SK-N-SH treated with all-trans-retinoic acid at 6 μM for 48 hours (cell line): ENCODE measurements around the gene PLD3.

ENCODE experiments used
- ATAC-seq: fragments of 200-7000 bp; cut with Tn5 transposase; 3 replicates; pipeline ENCODE4 v1.9.1; 2020; ENCODE audit warnings: mild to moderate bottlenecking, moderate library complexity
- ARNTL ChIP-seq: fragments of 450-650 bp; formaldehyde crosslinking; IDR thresholded peaks from 2 replicates; pipeline ENCODE4 v1.5.0; 2020; ENCODE audit warnings: low read depth, mild to moderate bottlenecking, moderate library complexity, borderline replicate concordance
- BACH2 ChIP-seq: fragments of 250-450 bp; sonication (Bioruptor Pico); IDR thresholded peaks from 2 replicates; pipeline ENCODE4 v1.9.0; 2021; ENCODE audit warnings: mild to moderate bottlenecking, borderline replicate concordance
- CSDC2 ChIP-seq: fragments of 250-450 bp; sonication (Bioruptor Pico); IDR thresholded peaks from 2 replicates; pipeline ENCODE4 v1.5.0; 2020; ENCODE audit warnings: mild to moderate bottlenecking, moderate library complexity
- ESRRG ChIP-seq: fragments of 250-450 bp; sonication (Bioruptor Pico); IDR thresholded peaks from 2 replicates; pipeline ENCODE4 v1.6.1; 2021; ENCODE audit warnings: mild to moderate bottlenecking
- GLIS3 ChIP-seq: fragments of 250-450 bp; sonication (Bioruptor Pico); IDR thresholded peaks from 2 replicates; pipeline ENCODE4 v1.5.0; 2020; ENCODE audit warnings: mild to moderate bottlenecking, moderate library complexity
- ISL1 ChIP-seq: fragments of 250-450 bp; sonication (Bioruptor Pico); IDR thresholded peaks from 2 replicates; pipeline ENCODE4 v2.1.2; 2022; ENCODE audit warnings: mild to moderate bottlenecking, moderate library complexity
- OSR1 ChIP-seq: fragments of 250-450 bp; sonication (Bioruptor Pico); IDR thresholded peaks from 2 replicates; pipeline ENCODE4 v1.8.0; 2022; ENCODE audit warnings: moderate library complexity, mild to moderate bottlenecking, inconsistent platforms
- PPARA ChIP-seq: fragments of 250-450 bp; sonication (Bioruptor Pico); IDR thresholded peaks from 2 replicates; pipeline ENCODE4 v1.5.0; 2020; ENCODE audit warnings: mild to moderate bottlenecking, borderline replicate concordance
- RARB ChIP-seq: fragments of 250-450 bp; sonication (Bioruptor Pico); IDR thresholded peaks from 2 replicates; pipeline ENCODE4 v1.8.0; 2021; ENCODE audit warnings: mild to moderate bottlenecking, moderate library complexity
- SNAI2 ChIP-seq: fragments of 250-450 bp; sonication (Bioruptor Pico); IDR thresholded peaks from 2 replicates; pipeline ENCODE4 v1.5.0; 2020; ENCODE audit warnings: mild to moderate bottlenecking, moderate library complexity
- TCF4 ChIP-seq: fragments of 250-450 bp; sonication (Bioruptor Pico); IDR thresholded peaks from 2 replicates; pipeline ENCODE4 v1.8.0; 2021; ENCODE audit warnings: mild to moderate bottlenecking, moderate library complexity, borderline replicate concordance
- TOX ChIP-seq: fragments of 250-450 bp; sonication (Bioruptor Pico); IDR thresholded peaks from 2 replicates; pipeline ENCODE4 v1.8.0; 2021; ENCODE audit warnings: mild to moderate bottlenecking, moderate library complexity, borderline replicate concordance
- ZFP3 ChIP-seq: fragments of 250-450 bp; sonication (Bioruptor Pico); IDR thresholded peaks from 2 replicates; pipeline ENCODE4 v1.5.0; 2020; ENCODE audit warnings: mild to moderate bottlenecking, moderate library complexity
- ZNF565 ChIP-seq: fragments of 450-650 bp; formaldehyde crosslinking; conservative IDR thresholded peaks from 2 replicates; pipeline ENCODE4 v1.5.0; 2020; ENCODE audit warnings: low read depth, mild to moderate bottlenecking, moderate library complexity
- ZNF70 ChIP-seq: fragments of 450-650 bp; formaldehyde crosslinking; IDR thresholded peaks from 2 replicates; pipeline ENCODE4 v1.5.0; 2020; ENCODE audit warnings: mild to moderate bottlenecking, moderate library complexity
- ZNF8 ChIP-seq: fragments of 450-650 bp; formaldehyde crosslinking; IDR thresholded peaks from 2 replicates; pipeline ENCODE4 v1.5.0; 2020; ENCODE audit warnings: mild to moderate bottlenecking, moderate library complexity
- TF ChIP-seq, protein P1 (sequence below): fragments of 250-450 bp; sonication (Bioruptor Pico); IDR thresholded peaks from 2 replicates; pipeline ENCODE4 v1.5.1; 2021; ENCODE audit warnings: mild to moderate bottlenecking, moderate library complexity
- TF ChIP-seq, protein P2 (sequence below): fragments of 250-450 bp; sonication (Bioruptor Pico); IDR thresholded peaks from 2 replicates; pipeline ENCODE4 v1.8.0; 2020; ENCODE audit warnings: mild to moderate bottlenecking, moderate library complexity, borderline replicate concordance
- TF ChIP-seq, protein P3 (sequence below): fragments of 250-450 bp; sonication (Bioruptor Pico); IDR thresholded peaks from 2 replicates; pipeline ENCODE4 v1.5.0; 2020; ENCODE audit warnings: mild to moderate bottlenecking, moderate library complexity
- TF ChIP-seq, protein P4 (sequence below): fragments of 250-450 bp; sonication (Bioruptor Pico); IDR thresholded peaks from 2 replicates; pipeline ENCODE4 v1.8.0; 2021; ENCODE audit warnings: low read depth, mild to moderate bottlenecking, moderate library complexity, borderline replicate concordance
- TF ChIP-seq, protein P5 (sequence below): fragments of 250-450 bp; sonication (Bioruptor Pico); IDR thresholded peaks from 2 replicates; pipeline ENCODE4 v1.5.1; 2020; ENCODE audit warnings: low read depth, mild to moderate bottlenecking, moderate library complexity

PLD3 gene

DNA sequence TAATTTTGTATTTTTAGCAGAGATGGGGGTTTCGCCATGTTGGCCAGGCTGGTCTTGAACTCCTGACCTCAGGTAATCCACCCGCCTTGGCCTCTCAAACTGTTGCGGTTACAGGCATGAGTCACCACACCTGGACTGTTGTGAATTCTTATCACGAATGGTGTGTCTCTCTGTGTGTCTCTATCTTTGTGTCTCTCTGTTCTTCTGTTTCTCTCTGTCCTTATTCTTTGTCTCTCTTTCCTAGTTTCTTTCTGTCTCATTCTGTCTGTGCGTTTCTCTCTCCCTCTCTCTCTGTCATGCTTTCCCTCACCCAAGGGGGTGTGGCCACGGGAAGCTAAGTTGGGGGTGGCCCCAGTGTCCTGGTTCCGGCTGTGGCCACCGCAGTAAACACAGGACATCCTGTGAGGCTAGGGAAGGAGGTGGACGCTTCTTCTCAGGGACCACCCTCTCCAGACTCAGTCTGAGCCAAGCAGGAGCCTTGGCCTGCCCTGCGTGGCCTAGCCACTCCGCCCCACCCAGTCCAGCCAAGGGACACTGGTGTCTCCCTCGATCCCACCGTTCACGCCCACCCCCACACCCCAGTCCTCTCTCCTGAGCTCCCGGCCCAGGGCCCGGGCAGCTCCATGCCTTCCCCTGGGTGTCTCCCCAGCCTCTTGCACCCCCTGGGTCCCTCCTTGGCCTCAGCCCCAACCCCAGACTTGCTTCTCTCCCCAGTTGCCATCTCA is 68.6 kb downstream of the PLD3 start:
- ATAC-seq = no peak
- no peak for TF ChIP-seq CSDC2 (CRISPR knock-in tag)
- TF ChIP-seq ZFP3 (CRISPR knock-in tag) = no peak
- no peak for TF ChIP-seq RARB
- TF ChIP-seq ZNF565 = no peak
- no peak for TF ChIP-seq TCF4 (CRISPR knock-in tag)
- TF ChIP-seq ZNF8 (CRISPR knock-in tag) = no peak
- TF ChIP-seq ZNF70 (CRISPR knock-in tag) = no peak
- TF ChIP-seq, protein P1, sequence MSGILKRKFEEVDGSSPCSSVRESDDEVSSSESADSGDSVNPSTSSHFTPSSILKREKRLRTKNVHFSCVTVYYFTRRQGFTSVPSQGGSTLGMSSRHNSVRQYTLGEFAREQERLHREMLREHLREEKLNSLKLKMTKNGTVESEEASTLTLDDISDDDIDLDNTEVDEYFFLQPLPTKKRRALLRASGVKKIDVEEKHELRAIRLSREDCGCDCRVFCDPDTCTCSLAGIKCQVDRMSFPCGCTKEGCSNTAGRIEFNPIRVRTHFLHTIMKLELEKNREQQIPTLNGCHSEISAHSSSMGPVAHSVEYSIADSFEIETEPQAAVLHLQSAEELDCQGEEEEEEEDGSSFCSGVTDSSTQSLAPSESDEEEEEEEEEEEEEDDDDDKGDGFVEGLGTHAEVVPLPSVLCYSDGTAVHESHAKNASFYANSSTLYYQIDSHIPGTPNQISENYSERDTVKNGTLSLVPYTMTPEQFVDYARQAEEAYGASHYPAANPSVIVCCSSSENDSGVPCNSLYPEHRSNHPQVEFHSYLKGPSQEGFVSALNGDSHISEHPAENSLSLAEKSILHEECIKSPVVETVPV = no peak
- TF ChIP-seq, protein P2, sequence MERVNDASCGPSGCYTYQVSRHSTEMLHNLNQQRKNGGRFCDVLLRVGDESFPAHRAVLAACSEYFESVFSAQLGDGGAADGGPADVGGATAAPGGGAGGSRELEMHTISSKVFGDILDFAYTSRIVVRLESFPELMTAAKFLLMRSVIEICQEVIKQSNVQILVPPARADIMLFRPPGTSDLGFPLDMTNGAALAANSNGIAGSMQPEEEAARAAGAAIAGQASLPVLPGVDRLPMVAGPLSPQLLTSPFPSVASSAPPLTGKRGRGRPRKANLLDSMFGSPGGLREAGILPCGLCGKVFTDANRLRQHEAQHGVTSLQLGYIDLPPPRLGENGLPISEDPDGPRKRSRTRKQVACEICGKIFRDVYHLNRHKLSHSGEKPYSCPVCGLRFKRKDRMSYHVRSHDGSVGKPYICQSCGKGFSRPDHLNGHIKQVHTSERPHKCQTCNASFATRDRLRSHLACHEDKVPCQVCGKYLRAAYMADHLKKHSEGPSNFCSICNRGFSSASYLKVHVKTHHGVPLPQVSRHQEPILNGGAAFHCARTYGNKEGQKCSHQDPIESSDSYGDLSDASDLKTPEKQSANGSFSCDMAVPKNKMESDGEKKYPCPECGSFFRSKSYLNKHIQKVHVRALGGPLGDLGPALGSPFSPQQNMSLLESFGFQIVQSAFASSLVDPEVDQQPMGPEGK (CRISPR knock-in tag) = no peak
- TF ChIP-seq BACH2 (CRISPR knock-in tag) = no peak
- TF ChIP-seq ARNTL (CRISPR knock-in tag) = no peak
- TF ChIP-seq, protein P3, sequence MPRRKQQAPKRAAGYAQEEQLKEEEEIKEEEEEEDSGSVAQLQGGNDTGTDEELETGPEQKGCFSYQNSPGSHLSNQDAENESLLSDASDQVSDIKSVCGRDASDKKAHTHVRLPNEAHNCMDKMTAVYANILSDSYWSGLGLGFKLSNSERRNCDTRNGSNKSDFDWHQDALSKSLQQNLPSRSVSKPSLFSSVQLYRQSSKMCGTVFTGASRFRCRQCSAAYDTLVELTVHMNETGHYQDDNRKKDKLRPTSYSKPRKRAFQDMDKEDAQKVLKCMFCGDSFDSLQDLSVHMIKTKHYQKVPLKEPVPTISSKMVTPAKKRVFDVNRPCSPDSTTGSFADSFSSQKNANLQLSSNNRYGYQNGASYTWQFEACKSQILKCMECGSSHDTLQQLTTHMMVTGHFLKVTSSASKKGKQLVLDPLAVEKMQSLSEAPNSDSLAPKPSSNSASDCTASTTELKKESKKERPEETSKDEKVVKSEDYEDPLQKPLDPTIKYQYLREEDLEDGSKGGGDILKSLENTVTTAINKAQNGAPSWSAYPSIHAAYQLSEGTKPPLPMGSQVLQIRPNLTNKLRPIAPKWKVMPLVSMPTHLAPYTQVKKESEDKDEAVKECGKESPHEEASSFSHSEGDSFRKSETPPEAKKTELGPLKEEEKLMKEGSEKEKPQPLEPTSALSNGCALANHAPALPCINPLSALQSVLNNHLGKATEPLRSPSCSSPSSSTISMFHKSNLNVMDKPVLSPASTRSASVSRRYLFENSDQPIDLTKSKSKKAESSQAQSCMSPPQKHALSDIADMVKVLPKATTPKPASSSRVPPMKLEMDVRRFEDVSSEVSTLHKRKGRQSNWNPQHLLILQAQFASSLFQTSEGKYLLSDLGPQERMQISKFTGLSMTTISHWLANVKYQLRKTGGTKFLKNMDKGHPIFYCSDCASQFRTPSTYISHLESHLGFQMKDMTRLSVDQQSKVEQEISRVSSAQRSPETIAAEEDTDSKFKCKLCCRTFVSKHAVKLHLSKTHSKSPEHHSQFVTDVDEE (CRISPR knock-in tag) = no peak
- TF ChIP-seq SNAI2 (CRISPR knock-in tag) = no peak
- no peak for TF ChIP-seq ESRRG (CRISPR knock-in tag)
- TF ChIP-seq, protein P4, sequence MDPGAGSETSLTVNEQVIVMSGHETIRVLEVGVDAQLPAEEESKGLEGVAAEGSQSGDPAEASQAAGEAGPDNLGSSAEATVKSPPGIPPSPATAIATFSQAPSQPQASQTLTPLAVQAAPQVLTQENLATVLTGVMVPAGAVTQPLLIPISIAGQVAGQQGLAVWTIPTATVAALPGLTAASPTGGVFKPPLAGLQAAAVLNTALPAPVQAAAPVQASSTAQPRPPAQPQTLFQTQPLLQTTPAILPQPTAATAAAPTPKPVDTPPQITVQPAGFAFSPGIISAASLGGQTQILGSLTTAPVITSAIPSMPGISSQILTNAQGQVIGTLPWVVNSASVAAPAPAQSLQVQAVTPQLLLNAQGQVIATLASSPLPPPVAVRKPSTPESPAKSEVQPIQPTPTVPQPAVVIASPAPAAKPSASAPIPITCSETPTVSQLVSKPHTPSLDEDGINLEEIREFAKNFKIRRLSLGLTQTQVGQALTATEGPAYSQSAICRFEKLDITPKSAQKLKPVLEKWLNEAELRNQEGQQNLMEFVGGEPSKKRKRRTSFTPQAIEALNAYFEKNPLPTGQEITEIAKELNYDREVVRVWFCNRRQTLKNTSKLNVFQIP (CRISPR knock-in tag) = no peak
- no peak for TF ChIP-seq ISL1
- no peak for TF ChIP-seq TOX (CRISPR knock-in tag)
- TF ChIP-seq, protein P5, sequence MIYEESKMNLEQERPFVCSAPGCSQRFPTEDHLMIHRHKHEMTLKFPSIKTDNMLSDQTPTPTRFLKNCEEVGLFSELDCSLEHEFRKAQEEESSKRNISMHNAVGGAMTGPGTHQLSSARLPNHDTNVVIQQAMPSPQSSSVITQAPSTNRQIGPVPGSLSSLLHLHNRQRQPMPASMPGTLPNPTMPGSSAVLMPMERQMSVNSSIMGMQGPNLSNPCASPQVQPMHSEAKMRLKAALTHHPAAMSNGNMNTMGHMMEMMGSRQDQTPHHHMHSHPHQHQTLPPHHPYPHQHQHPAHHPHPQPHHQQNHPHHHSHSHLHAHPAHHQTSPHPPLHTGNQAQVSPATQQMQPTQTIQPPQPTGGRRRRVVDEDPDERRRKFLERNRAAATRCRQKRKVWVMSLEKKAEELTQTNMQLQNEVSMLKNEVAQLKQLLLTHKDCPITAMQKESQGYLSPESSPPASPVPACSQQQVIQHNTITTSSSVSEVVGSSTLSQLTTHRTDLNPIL (CRISPR knock-in tag) = no peak
- TF ChIP-seq OSR1 (CRISPR knock-in tag) = no peak
- TF ChIP-seq PPARA = no peak

DNA sequence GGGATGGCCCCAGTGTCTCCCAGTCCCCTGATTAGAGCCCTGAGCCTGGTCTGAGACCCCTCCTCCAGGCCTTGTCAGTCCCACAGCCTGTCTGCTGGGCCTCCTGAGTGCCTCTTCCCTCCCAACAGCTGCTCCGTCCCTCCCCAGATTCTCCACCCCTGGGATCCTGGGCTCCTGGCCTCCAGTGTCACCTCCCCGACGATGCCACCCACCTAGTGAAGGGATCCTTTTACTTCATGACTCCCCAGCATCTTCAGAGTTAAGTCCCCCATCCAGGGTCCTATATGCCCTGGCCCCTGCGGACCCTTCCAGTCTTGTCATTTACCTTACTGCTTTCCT is 69.1 kb downstream of the PLD3 start:
- no peak for ATAC-seq
- no peak for TF ChIP-seq ESRRG (CRISPR knock-in tag)

DNA sequence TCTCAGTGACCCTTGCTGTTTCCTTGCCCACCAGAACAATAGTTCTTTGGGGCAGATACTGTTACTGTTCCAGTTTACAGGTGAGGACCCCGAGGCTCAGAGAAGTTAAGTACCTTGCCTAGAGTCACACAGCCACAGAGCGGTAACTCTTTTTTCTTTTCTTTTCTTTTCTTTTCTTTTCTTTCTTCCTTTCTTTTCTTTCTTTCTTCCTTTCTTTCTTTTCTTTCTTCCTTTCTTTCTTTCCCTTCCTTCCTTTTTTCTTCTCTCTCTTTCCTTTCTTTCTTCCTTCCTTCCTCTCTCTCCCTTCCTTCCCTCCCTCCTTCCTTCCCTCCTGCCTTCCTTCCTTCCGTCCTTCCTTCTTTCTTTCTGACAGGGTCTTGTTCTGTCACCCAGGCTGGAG is 69.5 kb downstream of the PLD3 start:
- ATAC-seq = no peak
- no peak for TF ChIP-seq ESRRG (CRISPR knock-in tag)
- no peak for TF ChIP-seq GLIS3 (CRISPR knock-in tag)
